GM12801 (cell line): ENCODE measurements around the gene PALMD.

Experiments used
- TF ChIP-seq, protein P1 (sequence below): IDR thresholded peaks from one replicate; pipeline ENCODE4 v1.5.1; 2011; ENCODE audit warnings: control low read depth; ENCODE audit not compliant: insufficient read length; ENCODE audit errors: extremely low read depth

PALMD gene

DNA sequence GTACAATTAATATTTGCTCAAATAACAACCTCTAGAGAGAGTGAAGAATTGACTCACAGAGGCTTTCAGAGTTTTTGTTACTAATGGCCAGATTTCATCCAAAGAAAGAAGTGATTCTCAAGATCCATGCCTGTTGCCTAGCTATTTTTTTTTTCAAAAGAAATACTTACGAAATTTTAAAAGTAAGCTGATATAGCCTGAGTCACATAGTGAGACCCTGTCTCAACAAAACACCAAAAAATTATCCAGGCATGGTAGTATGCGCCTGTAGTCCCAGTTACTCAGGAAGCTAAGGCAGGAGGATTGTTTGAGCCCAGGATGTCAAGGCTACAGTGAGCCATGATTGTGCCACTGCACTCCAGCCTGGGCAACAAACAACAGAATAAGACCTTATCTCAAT lies 14.6 kb downstream of the PALMD start:
- TF ChIP-seq, protein P1, sequence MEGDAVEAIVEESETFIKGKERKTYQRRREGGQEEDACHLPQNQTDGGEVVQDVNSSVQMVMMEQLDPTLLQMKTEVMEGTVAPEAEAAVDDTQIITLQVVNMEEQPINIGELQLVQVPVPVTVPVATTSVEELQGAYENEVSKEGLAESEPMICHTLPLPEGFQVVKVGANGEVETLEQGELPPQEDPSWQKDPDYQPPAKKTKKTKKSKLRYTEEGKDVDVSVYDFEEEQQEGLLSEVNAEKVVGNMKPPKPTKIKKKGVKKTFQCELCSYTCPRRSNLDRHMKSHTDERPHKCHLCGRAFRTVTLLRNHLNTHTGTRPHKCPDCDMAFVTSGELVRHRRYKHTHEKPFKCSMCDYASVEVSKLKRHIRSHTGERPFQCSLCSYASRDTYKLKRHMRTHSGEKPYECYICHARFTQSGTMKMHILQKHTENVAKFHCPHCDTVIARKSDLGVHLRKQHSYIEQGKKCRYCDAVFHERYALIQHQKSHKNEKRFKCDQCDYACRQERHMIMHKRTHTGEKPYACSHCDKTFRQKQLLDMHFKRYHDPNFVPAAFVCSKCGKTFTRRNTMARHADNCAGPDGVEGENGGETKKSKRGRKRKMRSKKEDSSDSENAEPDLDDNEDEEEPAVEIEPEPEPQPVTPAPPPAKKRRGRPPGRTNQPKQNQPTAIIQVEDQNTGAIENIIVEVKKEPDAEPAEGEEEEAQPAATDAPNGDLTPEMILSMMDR, result no peak

DNA sequence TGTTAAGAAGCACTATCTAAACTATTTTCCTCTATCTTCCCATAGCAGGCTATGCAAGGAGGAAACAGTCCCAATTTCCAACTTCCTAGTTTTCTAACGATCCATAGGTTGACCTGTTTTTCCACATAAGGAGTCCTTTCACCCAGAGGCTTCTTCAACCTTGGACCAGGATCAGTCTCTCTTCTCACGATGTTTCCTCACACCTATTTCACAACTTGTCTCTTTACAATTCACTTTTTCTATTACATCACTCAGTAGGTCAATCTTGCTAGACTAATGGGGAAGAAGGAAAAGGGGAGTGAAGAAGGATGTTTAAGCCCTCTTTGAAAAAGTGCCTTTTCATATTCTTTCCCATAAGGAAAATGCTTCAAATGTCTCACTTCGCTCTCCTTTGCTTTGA lies 15.9 kb downstream of the PALMD start:
- TF ChIP-seq, protein P1, result no peak

DNA sequence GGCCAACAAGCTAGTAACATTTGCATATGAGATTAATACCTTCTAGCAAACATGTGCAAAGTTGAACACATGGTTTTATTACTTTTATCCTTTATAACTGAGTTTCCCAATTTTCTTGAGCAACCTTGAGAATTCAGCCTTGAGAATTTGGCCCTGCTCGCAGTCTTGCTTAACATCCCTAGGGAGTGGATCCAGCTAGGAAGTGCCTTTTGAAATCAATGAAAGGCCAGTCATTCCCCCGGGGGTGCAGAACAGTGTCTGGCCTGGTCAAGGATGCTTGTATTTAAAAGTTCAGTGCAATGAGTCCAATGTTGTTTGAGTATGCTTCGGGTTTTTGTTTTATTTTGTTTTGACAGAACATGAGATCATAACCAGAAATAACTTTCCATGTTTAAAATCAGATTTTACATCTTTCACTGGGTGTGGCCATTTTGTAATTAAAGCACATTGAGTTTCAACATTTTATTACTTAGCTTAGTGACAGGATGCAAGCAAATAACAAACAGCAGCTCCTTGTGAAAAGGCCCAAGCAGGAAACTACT lies 16.7 kb downstream of the PALMD start:
- TF ChIP-seq, protein P1, result no peak

DNA sequence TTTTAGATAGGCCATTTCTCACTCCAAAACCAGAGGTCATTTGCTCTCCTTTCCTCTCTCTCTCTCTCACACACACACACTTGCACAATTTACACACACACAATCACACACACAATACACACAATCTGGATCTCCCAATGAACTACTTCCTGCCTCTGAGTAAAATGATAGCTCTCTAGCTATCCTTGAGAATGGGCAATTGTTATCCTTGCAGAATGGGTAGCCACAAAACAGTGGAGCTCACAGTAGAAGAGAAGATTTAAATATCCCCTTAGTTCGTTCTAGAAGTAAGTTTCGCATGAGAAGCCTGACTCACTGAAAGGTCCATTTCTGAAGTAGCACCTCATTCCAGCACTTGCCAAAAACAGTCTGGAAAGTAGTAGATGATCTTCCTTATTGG lies 17.6 kb downstream of the PALMD start:
- TF ChIP-seq, protein P1, result no peak

DNA sequence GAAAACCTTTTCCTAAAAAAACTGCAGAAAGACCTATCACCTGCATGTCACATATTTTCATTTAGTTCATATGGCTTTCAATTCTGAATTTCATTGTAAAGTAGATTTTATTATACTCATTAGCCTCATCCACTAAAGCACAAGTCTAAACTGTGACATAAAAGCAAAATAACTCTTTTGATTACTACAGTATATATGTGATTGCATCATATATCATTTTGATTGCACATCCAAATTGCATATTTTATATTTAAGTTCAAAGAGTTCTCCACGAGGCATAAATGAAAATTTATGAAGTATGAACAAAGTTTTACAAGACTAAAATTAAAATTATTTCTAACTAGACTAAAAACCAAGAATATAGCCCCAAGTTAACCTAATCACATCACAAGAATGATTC lies 19.3 kb downstream of the PALMD start:
- TF ChIP-seq, protein P1, result no peak

DNA sequence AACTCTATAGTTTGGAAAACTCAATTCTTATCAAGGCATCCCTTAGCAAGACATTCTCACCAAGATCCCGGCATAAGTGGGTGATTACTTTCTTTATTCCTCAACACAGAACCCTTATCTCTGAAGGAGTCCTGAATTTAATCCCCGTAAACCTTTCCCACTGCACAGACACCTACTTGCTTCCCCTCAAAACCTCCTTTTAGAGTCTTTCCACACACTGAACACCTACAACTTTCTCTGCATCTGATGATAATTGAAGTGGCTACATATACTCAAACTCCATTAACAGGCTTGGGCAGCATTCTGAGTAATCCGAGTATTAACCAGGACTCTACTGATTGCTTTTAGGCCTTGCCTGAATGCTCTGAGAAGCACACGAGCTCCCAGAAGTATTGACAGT lies 23.5 kb downstream of the PALMD start:
- TF ChIP-seq, protein P1, result no peak

DNA sequence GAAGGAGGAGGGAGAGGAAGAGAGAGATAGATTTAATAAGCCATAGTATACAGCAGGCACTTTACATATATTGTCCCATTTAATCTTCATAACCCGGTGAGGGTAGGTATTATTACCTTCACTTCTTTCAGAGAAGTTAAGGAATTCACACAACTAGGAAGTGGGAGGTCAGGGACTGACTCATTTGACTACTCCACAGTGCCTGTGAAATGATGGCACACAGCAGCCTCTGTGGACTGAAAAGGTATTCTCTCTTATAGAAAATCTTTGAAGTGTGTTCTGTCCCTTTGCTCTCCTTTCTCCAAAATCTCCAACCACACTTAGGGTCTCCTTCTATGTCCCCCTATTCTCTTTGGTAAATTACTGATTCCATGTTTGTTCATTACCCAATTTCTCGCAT lies 23.9 kb downstream of the PALMD start:
- TF ChIP-seq, protein P1, result no peak
